ENCODE results near the gene EML1.

DNA sequence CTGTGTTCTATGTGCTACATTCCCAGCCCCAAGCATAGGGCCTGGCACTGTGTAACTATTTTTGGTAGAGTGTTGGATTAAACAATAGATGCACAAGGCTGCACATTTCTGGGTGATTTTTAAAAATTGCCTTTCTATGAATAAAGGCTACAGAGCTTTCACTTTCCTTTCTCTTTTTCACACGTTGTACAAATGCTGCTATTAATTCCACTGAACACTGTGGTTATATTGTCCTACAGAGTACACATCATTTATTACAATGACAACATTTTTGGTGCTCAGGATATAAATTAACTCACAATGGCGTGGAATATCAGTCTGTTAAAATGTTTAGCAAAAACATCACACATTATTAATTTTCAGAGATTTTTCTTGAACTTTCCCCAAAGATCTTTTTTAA lies 3.6 kb upstream of the EML1 start:
- TF ChIP-seq POLR2A (IDR thresholded peaks at IDR 0.05; ENCODE audit: extremely low read depth, insufficient read length), result no peak
- TF ChIP-seq CTCF (IDR thresholded peaks at IDR 0.05; ENCODE audit: low read depth, low read length), result no peak

All from NB4 (cell line).